ENCODE measurements around the gene DENND5B.

The DENND5B gene

GRCh38 chr12:31471823-31472222 lies 119.1 kb downstream of the DENND5B start:
- Mint-ChIP-seq H3K4me3 (no peak overlapping the region), H3K36me3 (no peaks in the 10 kb centered on the region), H3K4me1 (no peaks in the 10 kb centered on the region), H3K27me3 (no peaks in the 10 kb centered on the region), H3K27ac (no peak overlapping the region), H3K9me3 (no peaks in the 10 kb centered on the region)
- CTCF ChIA-PET, result no interaction called here
- no peak for DNase-seq

- Mint-ChIP-seq H3K27me3 (peaks cover 2% of the 10 kb centered on the region), H3K4me3 (no peak overlapping the region), H3K4me1 (no peaks in the 10 kb centered on the region), H3K9me3 (no peaks in the 10 kb centered on the region), H3K27ac (no peak overlapping the region), H3K36me3 (no peaks in the 10 kb centered on the region)
- DNase-seq, result no peak
- CTCF ChIA-PET, result no interaction called here
These were observed 119.9 kb downstream of the DENND5B start for GRCh38 chr12:31471051-31471450.

GRCh38 chr12:31470459-31470858 lies 120.5 kb downstream of the DENND5B start:
- Mint-ChIP-seq H3K27me3 (peaks cover 4% of the 10 kb centered on the region), H3K4me3 (no peak overlapping the region), H3K4me1 (no peaks in the 10 kb centered on the region), H3K27ac (no peak overlapping the region), H3K36me3 (no peaks in the 10 kb centered on the region), H3K9me3 (no peaks in the 10 kb centered on the region)
- no peak for DNase-seq
- CTCF ChIA-PET, result no interaction called here

- Mint-ChIP-seq H3K9me3 (no peaks in the 10 kb centered on the region), H3K4me1 (no peaks in the 10 kb centered on the region)
- DNase-seq, result no peak
These were observed 124.2 kb downstream of the DENND5B start for GRCh38 chr12:31466768-31467167.

GRCh38 chr12:31465002-31465401 lies 125.9 kb downstream of the DENND5B start:
- H3K27ac Mint-ChIP-seq, result no peak overlapping the region
- DNase-seq, result no peak
- H3K4me1 Mint-ChIP-seq, result no peaks in the 10 kb centered on the region
- CTCF ChIA-PET, result no interaction called here
- H3K4me3 Mint-ChIP-seq, result no peak overlapping the region
- no peaks in the 10 kb centered on the region for H3K9me3 Mint-ChIP-seq
- no peaks in the 10 kb centered on the region for H3K36me3 Mint-ChIP-seq
- H3K27me3 Mint-ChIP-seq, result peaks cover 4% of the 10 kb centered on the region

More at GRCh38 chr12:31466768-31467167, 124.2 kb downstream of the DENND5B start:
- Mint-ChIP-seq H3K27ac (no peak overlapping the region), H3K4me3 (no peak overlapping the region), H3K27me3 (peaks cover 4% of the 10 kb centered on the region), H3K36me3 (no peaks in the 10 kb centered on the region)
- CTCF ChIA-PET, result no interaction called here

- no peak for DNase-seq
- Mint-ChIP-seq H3K9me3 (no peaks in the 10 kb centered on the region), H3K4me3 (no peak overlapping the region), H3K27ac (no peak overlapping the region), H3K27me3 (no peaks in the 10 kb centered on the region), H3K36me3 (no peaks in the 10 kb centered on the region), H3K4me1 (no peaks in the 10 kb centered on the region)
- CTCF ChIA-PET, result no interaction called here
These were observed 130.9 kb downstream of the DENND5B start for GRCh38 chr12:31460024-31460423.

- no peak for DNase-seq
- Mint-ChIP-seq H3K27ac (no peak overlapping the region), H3K4me1 (no peaks in the 10 kb centered on the region), H3K27me3 (no peaks in the 10 kb centered on the region), H3K4me3 (no peak overlapping the region), H3K9me3 (no peaks in the 10 kb centered on the region), H3K36me3 (no peaks in the 10 kb centered on the region)
- CTCF ChIA-PET, result no interaction called here
These were observed 134.4 kb downstream of the DENND5B start for GRCh38 chr12:31456562-31456961.

GRCh38 chr12:31444736-31445135 lies 146.2 kb downstream of the DENND5B start:
- Mint-ChIP-seq H3K27me3 (no peaks in the 10 kb centered on the region), H3K4me1 (no peaks in the 10 kb centered on the region), H3K36me3 (no peaks in the 10 kb centered on the region), H3K4me3 (no peak overlapping the region), H3K9me3 (no peaks in the 10 kb centered on the region), H3K27ac (no peak overlapping the region)
- CTCF ChIA-PET, result no interaction called here
- DNase-seq, result no peak

- CTCF ChIA-PET, result interaction anchor here (0.6 kb wide), 1 partner anchor 168 kb away, joined by 3 read pairs; no protein-coding TSS in a partner anchor
- Mint-ChIP-seq H3K9me3 (no peaks in the 10 kb centered on the region), H3K4me1 (no peaks in the 10 kb centered on the region), H3K27me3 (peaks cover 4% of the 10 kb centered on the region), H3K4me3 (no peak overlapping the region), H3K27ac (no peak overlapping the region), H3K36me3 (no peaks in the 10 kb centered on the region)
- no peak for DNase-seq
These were observed 150.3 kb downstream of the DENND5B start for GRCh38 chr12:31440586-31440985.

GRCh38 chr12:31440134-31440533 lies 150.8 kb downstream of the DENND5B start:
- no peak overlapping the region for H3K27ac Mint-ChIP-seq
- H3K27me3 Mint-ChIP-seq, result peaks cover 4% of the 10 kb centered on the region
- no peaks in the 10 kb centered on the region for H3K4me1 Mint-ChIP-seq
- H3K36me3 Mint-ChIP-seq, result no peaks in the 10 kb centered on the region
- H3K4me3 Mint-ChIP-seq, result no peak overlapping the region
- DNase-seq, result no peak
- H3K9me3 Mint-ChIP-seq, result no peaks in the 10 kb centered on the region
- CTCF ChIA-PET, result no interaction called here

- Mint-ChIP-seq H3K27me3 (peaks cover 4% of the 10 kb centered on the region), H3K27ac (no peak overlapping the region), H3K9me3 (no peaks in the 10 kb centered on the region), H3K4me1 (no peaks in the 10 kb centered on the region), H3K36me3 (no peaks in the 10 kb centered on the region), H3K4me3 (no peak overlapping the region)
- DNase-seq, result no peak
- CTCF ChIA-PET, result no interaction called here
These were observed 159.2 kb downstream of the DENND5B start for GRCh38 chr12:31431721-31432240.

GRCh38 chr12:31423405-31423804 lies 167.5 kb downstream of the DENND5B start:
- Mint-ChIP-seq H3K36me3 (no peaks in the 10 kb centered on the region), H3K4me3 (no peak overlapping the region), H3K4me1 (no peaks in the 10 kb centered on the region), H3K27ac (no peak overlapping the region), H3K27me3 (no peaks in the 10 kb centered on the region), H3K9me3 (no peaks in the 10 kb centered on the region)
- CTCF ChIA-PET, result no interaction called here
- no peak for DNase-seq

GRCh38 chr12:31412292-31412801 lies 178.6 kb downstream of the DENND5B start:
- Mint-ChIP-seq H3K27ac (no peak overlapping the region), H3K9me3 (no peaks in the 10 kb centered on the region), H3K4me3 (no peak overlapping the region), H3K4me1 (no peaks in the 10 kb centered on the region), H3K36me3 (no peaks in the 10 kb centered on the region), H3K27me3 (no peaks in the 10 kb centered on the region)
- CTCF ChIA-PET, result no interaction called here
- DNase-seq, result no peak

- no peaks in the 10 kb centered on the region for H3K36me3 Mint-ChIP-seq
- CTCF ChIA-PET, result no interaction called here
- DNase-seq, result no peak
- peaks cover 3% of the 10 kb centered on the region for H3K4me1 Mint-ChIP-seq
- H3K4me3 Mint-ChIP-seq, result no peak overlapping the region
- H3K9me3 Mint-ChIP-seq, result no peaks in the 10 kb centered on the region
- H3K27ac Mint-ChIP-seq, result no peak overlapping the region
- H3K27me3 Mint-ChIP-seq, result no peaks in the 10 kb centered on the region
These were observed 182.2 kb downstream of the DENND5B start for GRCh38 chr12:31408763-31409162.

GRCh38 chr12:31407562-31407961 lies 183.4 kb downstream of the DENND5B start:
- Mint-ChIP-seq H3K4me3 (no peak overlapping the region), H3K36me3 (no peaks in the 10 kb centered on the region), H3K9me3 (no peaks in the 10 kb centered on the region), H3K27me3 (no peaks in the 10 kb centered on the region), H3K27ac (no peak overlapping the region), H3K4me1 (peaks cover 6% of the 10 kb centered on the region)
- CTCF ChIA-PET, result no interaction called here
- DNase-seq, result no peak

GRCh38 chr12:31406345-31406744 lies 184.6 kb downstream of the DENND5B start:
- H3K27me3 Mint-ChIP-seq, result peaks cover 6% of the 10 kb centered on the region
- H3K27ac Mint-ChIP-seq, result no peak overlapping the region
- H3K4me3 Mint-ChIP-seq, result no peak overlapping the region
- H3K4me1 Mint-ChIP-seq, result peaks cover 6% of the 10 kb centered on the region
- CTCF ChIA-PET, result no interaction called here
- no peaks in the 10 kb centered on the region for H3K36me3 Mint-ChIP-seq
- DNase-seq, result no peak
- H3K9me3 Mint-ChIP-seq, result no peaks in the 10 kb centered on the region
